Activated CD8-positive, alpha-beta T cell treated with anti-CD3 and anti-CD28 coated beads for 36 hours (primary cell): ENCODE results near the gene TRIM14. TPM values are rescaled to one million over a fixed set of nuclear protein-coding genes. Genes with fewer than 3 reads are reported as not detected.
A peak's percentile ranks its signal among the peaks of the same experiment; 100 is the strongest.

Experiments used
- ATAC-seq: fragments of 200-7000 bp; cut with Tn5 transposase; one replicate; pipeline ENCODE4 v1.10.0; 2021; ENCODE audit warnings: mild to moderate bottlenecking, moderate library complexity
- CTCF ChIA-PET: fragments of 350-600 bp; sonication (Branson Sonifier 250); formaldehyde crosslinking; loops from one replicate; lab custom pipeline; 2021; ENCODE audit warnings: antibody characterized with exemption; lab: Charles Lee
- POLR2A ChIA-PET: fragments of 350-600 bp; sonication (Branson Sonifier 250); formaldehyde crosslinking; loops from one replicate; lab custom pipeline; 2021; ENCODE audit warnings: antibody characterized with exemption; lab: Charles Lee
- DNase-seq: peaks from one replicate; pipeline ENCODE4 v3.0.0-alpha.2; 2020
- H3K27ac Mint-ChIP-seq: one replicate; pipeline ENCODE4 v1.8.0; 2021; ENCODE audit warnings: mild to moderate bottlenecking, mixed read lengths
- H3K27me3 Mint-ChIP-seq: one replicate; pipeline ENCODE4 v1.8.0; 2021; ENCODE audit warnings: mixed read lengths
- H3K36me3 Mint-ChIP-seq: one replicate; pipeline ENCODE4 v1.8.0; 2021; ENCODE audit warnings: low read depth, mixed read lengths
- H3K4me1 Mint-ChIP-seq: one replicate; pipeline ENCODE4 v1.8.0; 2021; ENCODE audit warnings: low read depth, mixed read lengths
- H3K4me3 Mint-ChIP-seq: one replicate; pipeline ENCODE4 v1.8.0; 2021; ENCODE audit warnings: mild to moderate bottlenecking, moderate library complexity, mixed read lengths
- H3K9me3 Mint-ChIP-seq: one replicate; pipeline ENCODE4 v1.8.0; 2021; ENCODE audit warnings: mixed read lengths
- CTCF ChIP-seq: fragments of 200-600 bp; IDR thresholded peaks from one replicate; pipeline ENCODE4 v1.8.0; 2022; ENCODE audit warnings: antibody characterized with exemption, mild to moderate bottlenecking
- intact Hi-C: fragments of 100-400 bp; cut with micrococcal nuclease; formaldehyde crosslinking; loops from one replicate; pipeline ENCODE4 v1.10.0; 2022
- total RNA-seq, 2 experiments: library from RNA; stranded (reverse); gene quantifications; one replicate each; pipeline ENCODE4 v1.2.3, GENCODE V29; 2021

The TRIM14 gene
- total RNA-seq, 2 experiments from 2014 or later, result 39.6 to 41.8 TPM

- H3K4me1 Mint-ChIP-seq, result peaks cover 13% of the 10 kb centered on the region
- ATAC-seq (peak; percentile 51), DNase-seq (peak; percentile 27)
- ChIA-PET POLR2A (interaction anchor here (1.5 to 1.6 kb wide), 2 partner anchors 11 to 31 kb away, joined by 3 to 5 read pairs; no protein-coding TSS in a partner anchor), CTCF (interaction anchor here (1.0 to 3.6 kb wide), 4 partner anchors 10 to 106 kb away, joined by 3 to 19 read pairs (median 4); no protein-coding TSS in a partner anchor)
- H3K27ac Mint-ChIP-seq, result no peak overlapping the region
- no peaks in the 10 kb centered on the region for H3K27me3 Mint-ChIP-seq
- H3K9me3 Mint-ChIP-seq, result no peaks in the 10 kb centered on the region
- peaks cover 37% of the 10 kb centered on the region for H3K36me3 Mint-ChIP-seq
- intact Hi-C loops, result no loop called here
- no peak for TF ChIP-seq CTCF
- no peak overlapping the region for H3K4me3 Mint-ChIP-seq
Measured at GRCh38 chr9:98087420-98088354, 31.3 kb downstream of the TRIM14 start.

- Mint-ChIP-seq H3K27ac (peak overlapping the region; percentile 65), H3K36me3 (peaks cover 43% of the 10 kb centered on the region), H3K4me3 (no peak overlapping the region), H3K27me3 (no peaks in the 10 kb centered on the region), H3K9me3 (no peaks in the 10 kb centered on the region), H3K4me1 (peaks cover 25% of the 10 kb centered on the region)
- POLR2A ChIA-PET, result interaction anchor here (1.3 to 2.6 kb wide), 3 partner anchors 10 to 31 kb away, joined by 5 to 7 read pairs (median 5); partner anchors contain the start of gene TRIM14
- CTCF ChIA-PET, result interaction anchor here (1.0 to 1.2 kb wide), 2 partner anchors 11 to 12 kb away, joined by 3 read pairs; no protein-coding TSS in a partner anchor
- no peak for TF ChIP-seq CTCF
- ATAC-seq, result no peak
- no peak for DNase-seq
- intact Hi-C loops, result no loop called here
Measured at GRCh38 chr9:98086461-98086860, 32.6 kb downstream of the TRIM14 start.

GRCh38 chr9:98085944-98086343 lies 33.1 kb downstream of the TRIM14 start:
- ChIA-PET POLR2A (interaction anchor here (1.3 to 2.6 kb wide), 3 partner anchors 9 to 32 kb away, joined by 5 to 7 read pairs (median 5); partner anchors contain the start of gene TRIM14), CTCF (interaction anchor here (1.0 to 1.2 kb wide), 2 partner anchors 11 to 12 kb away, joined by 3 read pairs; no protein-coding TSS in a partner anchor)
- H3K4me1 Mint-ChIP-seq, result peaks cover 30% of the 10 kb centered on the region

GRCh38 chr9:98085058-98085457 lies 34.0 kb downstream of the TRIM14 start:
- no peak overlapping the region for H3K4me3 Mint-ChIP-seq
- POLR2A ChIA-PET, result interaction anchor here (1.0 to 2.6 kb wide), 4 partner anchors 11 to 33 kb away, joined by 3 to 7 read pairs (median 6); partner anchors contain the start of gene TRIM14
- peak overlapping the region; percentile 39 for H3K27ac Mint-ChIP-seq

More at GRCh38 chr9:98085944-98086343, 33.1 kb downstream of the TRIM14 start:
- TF ChIP-seq CTCF, result no peak
- no peaks in the 10 kb centered on the region for H3K9me3 Mint-ChIP-seq
- DNase-seq, result no peak
- intact Hi-C loops, result no loop called here
- H3K36me3 Mint-ChIP-seq, result peaks cover 47% of the 10 kb centered on the region
- no peaks in the 10 kb centered on the region for H3K27me3 Mint-ChIP-seq
- no peak overlapping the region for H3K4me3 Mint-ChIP-seq
- ATAC-seq, result no peak
- peak overlapping the region; percentile 65 for H3K27ac Mint-ChIP-seq

More at GRCh38 chr9:98085058-98085457, 34.0 kb downstream of the TRIM14 start:
- peaks cover 33% of the 10 kb centered on the region for H3K4me1 Mint-ChIP-seq
- no peaks in the 10 kb centered on the region for H3K27me3 Mint-ChIP-seq
- DNase-seq, result no peak
- no peak for TF ChIP-seq CTCF
- no peak for ATAC-seq
- peaks cover 50% of the 10 kb centered on the region for H3K36me3 Mint-ChIP-seq
- no peaks in the 10 kb centered on the region for H3K9me3 Mint-ChIP-seq
- intact Hi-C loops, result no loop called here
- CTCF ChIA-PET, result interaction anchor here (1.1 to 1.8 kb wide), 2 partner anchors 9 to 10 kb away, joined by 4 to 7 read pairs; no protein-coding TSS in a partner anchor
